ENCODE results near the gene RETREG1.

DNA sequence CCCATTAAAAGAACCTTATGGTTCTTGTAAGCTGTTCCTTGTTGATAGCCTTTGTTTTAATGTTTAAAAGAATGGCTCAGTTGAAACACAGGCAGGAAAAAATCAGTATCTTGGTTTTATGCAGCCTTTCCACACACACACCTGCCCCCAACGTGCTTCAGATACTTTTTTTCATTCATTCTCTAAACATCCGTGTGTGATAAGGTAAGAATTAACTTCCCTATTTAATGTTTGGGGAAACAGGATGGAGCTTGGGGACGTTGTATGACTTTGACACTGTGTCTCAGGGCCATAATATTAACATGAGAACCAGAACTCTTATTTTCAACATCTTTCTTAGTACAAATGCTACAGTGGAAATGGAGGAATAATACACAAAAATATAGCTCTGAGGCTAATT lies 145.4 kb downstream of the RETREG1 start:
- TF ChIP-seq, protein P1, sequence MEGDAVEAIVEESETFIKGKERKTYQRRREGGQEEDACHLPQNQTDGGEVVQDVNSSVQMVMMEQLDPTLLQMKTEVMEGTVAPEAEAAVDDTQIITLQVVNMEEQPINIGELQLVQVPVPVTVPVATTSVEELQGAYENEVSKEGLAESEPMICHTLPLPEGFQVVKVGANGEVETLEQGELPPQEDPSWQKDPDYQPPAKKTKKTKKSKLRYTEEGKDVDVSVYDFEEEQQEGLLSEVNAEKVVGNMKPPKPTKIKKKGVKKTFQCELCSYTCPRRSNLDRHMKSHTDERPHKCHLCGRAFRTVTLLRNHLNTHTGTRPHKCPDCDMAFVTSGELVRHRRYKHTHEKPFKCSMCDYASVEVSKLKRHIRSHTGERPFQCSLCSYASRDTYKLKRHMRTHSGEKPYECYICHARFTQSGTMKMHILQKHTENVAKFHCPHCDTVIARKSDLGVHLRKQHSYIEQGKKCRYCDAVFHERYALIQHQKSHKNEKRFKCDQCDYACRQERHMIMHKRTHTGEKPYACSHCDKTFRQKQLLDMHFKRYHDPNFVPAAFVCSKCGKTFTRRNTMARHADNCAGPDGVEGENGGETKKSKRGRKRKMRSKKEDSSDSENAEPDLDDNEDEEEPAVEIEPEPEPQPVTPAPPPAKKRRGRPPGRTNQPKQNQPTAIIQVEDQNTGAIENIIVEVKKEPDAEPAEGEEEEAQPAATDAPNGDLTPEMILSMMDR (IDR thresholded peaks at IDR 0.05; ENCODE audit: low read length): no peak
- TF ChIP-seq EZH2 (IDR thresholded peaks at IDR 0.05; ENCODE audit: borderline replicate concordance, low read length): no peak
